CD4-positive, alpha-beta T cell (primary cell): ENCODE results near the gene CFAP52. TPM values are rescaled to one million over a fixed set of nuclear protein-coding genes. Genes with fewer than 3 reads are reported as not detected.

Experiments used
- ATAC-seq: fragments of 200-7000 bp; cut with Tn5 transposase; one replicate; pipeline ENCODE4 v1.10.0; 2022; ENCODE audit warnings: mild to moderate bottlenecking; ENCODE audit not compliant: poor library complexity
- CTCF ChIA-PET: fragments of 350-600 bp; sonication (Branson Sonifier 250); formaldehyde crosslinking; loops from one replicate; lab custom pipeline; 2021; ENCODE audit warnings: antibody characterized with exemption, inconsistent platforms; lab: Charles Lee
- POLR2A ChIA-PET: fragments of 350-600 bp; sonication (Branson Sonifier 250); formaldehyde crosslinking; loops from one replicate; lab custom pipeline; 2021; ENCODE audit warnings: antibody characterized with exemption, inconsistent platforms; lab: Charles Lee
- DNase-seq, 14 experiments: peaks; one replicate each; pipeline ENCODE4 v3.0.0-alpha.2; 2013 to 2020; ENCODE audit warnings: mixed read lengths in 2 of 14
- H3K27ac ChIP-seq, 2 donors: one replicate each; pipeline versions ENCODE4 v1.5.1 to v1.7.0; 2013; ENCODE audit warnings: low read length in 2 of 2, low read depth in 1 of 2, mild to moderate bottlenecking in 1 of 2
- H3K27me3 ChIP-seq, 2 experiments: 1 replicate in 1 of 2; 2 replicates in 1 of 2; pipeline versions ENCODE4 v1.6.1 to v1.7.0; 2013; ENCODE audit warnings: low read length in 2 of 2, control low read depth in 1 of 2, mild to moderate bottlenecking in 1 of 2, moderate library complexity in 1 of 2; ENCODE audit not compliant: insufficient read depth in 2 of 2, control insufficient read depth in 1 of 2
- H3K36me3 ChIP-seq: one replicate; pipeline ENCODE4 v1.6.1; 2013; ENCODE audit warnings: low read length, control low read depth; ENCODE audit not compliant: insufficient read depth
- H3K4me1 ChIP-seq: one replicate; pipeline ENCODE4 v1.6.1; 2013; ENCODE audit warnings: low read length, control low read depth; ENCODE audit not compliant: insufficient read depth
- H3K4me3 ChIP-seq: one replicate; pipeline ENCODE4 v1.5.1; 2013; ENCODE audit warnings: mild to moderate bottlenecking, low read length, moderate library complexity
- H3K9me3 ChIP-seq, 2 experiments: 1 replicate in 1 of 2; 2 replicates in 1 of 2; pipeline versions ENCODE4 v1.6.1 to v1.7.0; 2013; ENCODE audit warnings: low read length in 2 of 2, mild to moderate bottlenecking in 2 of 2, control low read depth in 1 of 2, moderate library complexity in 1 of 2; ENCODE audit not compliant: control insufficient read depth in 1 of 2, insufficient read depth in 1 of 2
- H3K27ac Mint-ChIP-seq: one replicate; pipeline ENCODE4 v1.8.0; 2020; ENCODE audit warnings: mixed read lengths
- H3K27me3 Mint-ChIP-seq: one replicate; pipeline ENCODE4 v1.8.0; 2021; ENCODE audit warnings: mixed read lengths
- H3K36me3 Mint-ChIP-seq: one replicate; pipeline ENCODE4 v1.8.0; 2021; ENCODE audit warnings: low read depth, mixed read lengths
- H3K4me1 Mint-ChIP-seq: one replicate; pipeline ENCODE4 v1.8.0; 2021; ENCODE audit warnings: low read depth, mixed read lengths
- H3K4me3 Mint-ChIP-seq: one replicate; pipeline ENCODE4 v1.8.0; 2020; ENCODE audit warnings: mild to moderate bottlenecking, mixed read lengths
- H3K9me3 Mint-ChIP-seq: one replicate; pipeline ENCODE4 v1.8.0; 2020; ENCODE audit warnings: mixed read lengths
- intact Hi-C, 2 experiments: fragments of 100-400 bp; cut with DNase I in 1 of 2; cut with micrococcal nuclease in 1 of 2; formaldehyde crosslinking; loops; one replicate each; pipeline versions ENCODE4 v1.15.1 to v1.9.0; 2023 to 2025; cut with DNase I, micrococcal nuclease
- total RNA-seq, 174 experiments: library from RNA in 2 of 174; stranded (reverse) in 2 of 174; gene quantifications; one replicate each; pipeline ENCODE4 v1.2.3 and lab custom pipeline; 2021 to 2026
- TF ChIP-seq, protein P1 (sequence below): fragments of 200-600 bp; IDR thresholded peaks from one replicate; pipeline ENCODE4 v1.8.0; 2022; ENCODE audit warnings: antibody characterized with exemption, mild to moderate bottlenecking

The CFAP52 gene
- total RNA-seq, 2 experiments from 2014 or later = not detected

DNA sequence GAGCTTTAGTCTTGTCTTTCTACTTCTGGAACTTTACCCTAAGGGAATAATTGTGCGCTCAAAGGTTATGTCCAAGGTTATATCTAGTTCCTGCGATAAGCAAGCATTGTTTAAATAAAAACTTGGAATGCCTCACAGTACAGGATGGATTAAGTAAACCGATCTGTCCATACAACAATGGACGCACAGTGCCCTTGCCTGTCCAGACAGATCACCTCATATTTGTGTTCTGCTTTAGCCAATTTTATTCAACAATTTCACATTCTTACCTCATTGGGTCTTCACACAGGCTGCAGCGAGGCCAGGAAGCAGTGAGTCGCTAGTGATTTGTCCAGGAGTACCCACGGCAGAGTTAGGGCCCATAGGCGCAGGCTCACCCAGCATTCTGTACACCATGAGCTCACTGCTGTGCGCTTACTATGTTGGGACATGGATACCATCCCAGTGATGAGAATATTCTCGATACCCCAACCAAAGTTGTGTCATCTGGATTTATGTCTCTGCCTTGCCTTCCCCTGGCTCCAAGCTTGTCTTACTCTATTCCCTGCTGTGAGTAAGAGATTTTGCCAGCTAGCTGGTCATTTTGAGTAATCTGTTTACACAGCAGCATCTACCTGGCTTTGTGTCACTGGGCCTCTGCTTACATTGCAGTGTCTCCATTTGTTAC, 108.6 kb downstream of the CFAP52 start:
- intact Hi-C loops = no loop called here
- ChIA-PET CTCF (no interaction called here), POLR2A (no interaction called here)
- H3K27me3 ChIP-seq = no peaks in the 10 kb centered on the region
- Mint-ChIP-seq H3K27me3 (no peaks in the 10 kb centered on the region), H3K4me1 (no peaks in the 10 kb centered on the region), H3K9me3 (peaks cover 1% of the 10 kb centered on the region), H3K4me3 (no peak overlapping the region), H3K27ac (no peak overlapping the region), H3K36me3 (no peaks in the 10 kb centered on the region)
- ATAC-seq (no peak), DNase-seq (no peak)
- peaks cover 0 to 6% of the 10 kb centered on the region in 2 experiments for H3K9me3 ChIP-seq
- no peak overlapping the region for H3K4me3 ChIP-seq
- no peak overlapping the region for H3K27ac ChIP-seq
- H3K36me3 ChIP-seq = no peaks in the 10 kb centered on the region
- TF ChIP-seq, protein P1, sequence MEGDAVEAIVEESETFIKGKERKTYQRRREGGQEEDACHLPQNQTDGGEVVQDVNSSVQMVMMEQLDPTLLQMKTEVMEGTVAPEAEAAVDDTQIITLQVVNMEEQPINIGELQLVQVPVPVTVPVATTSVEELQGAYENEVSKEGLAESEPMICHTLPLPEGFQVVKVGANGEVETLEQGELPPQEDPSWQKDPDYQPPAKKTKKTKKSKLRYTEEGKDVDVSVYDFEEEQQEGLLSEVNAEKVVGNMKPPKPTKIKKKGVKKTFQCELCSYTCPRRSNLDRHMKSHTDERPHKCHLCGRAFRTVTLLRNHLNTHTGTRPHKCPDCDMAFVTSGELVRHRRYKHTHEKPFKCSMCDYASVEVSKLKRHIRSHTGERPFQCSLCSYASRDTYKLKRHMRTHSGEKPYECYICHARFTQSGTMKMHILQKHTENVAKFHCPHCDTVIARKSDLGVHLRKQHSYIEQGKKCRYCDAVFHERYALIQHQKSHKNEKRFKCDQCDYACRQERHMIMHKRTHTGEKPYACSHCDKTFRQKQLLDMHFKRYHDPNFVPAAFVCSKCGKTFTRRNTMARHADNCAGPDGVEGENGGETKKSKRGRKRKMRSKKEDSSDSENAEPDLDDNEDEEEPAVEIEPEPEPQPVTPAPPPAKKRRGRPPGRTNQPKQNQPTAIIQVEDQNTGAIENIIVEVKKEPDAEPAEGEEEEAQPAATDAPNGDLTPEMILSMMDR = no peak
- H3K4me1 ChIP-seq = no peaks in the 10 kb centered on the region

Other genes with a start within 250 kb of the CFAP52 start
- gene STX8, start 822 bp upstream of the CFAP52 start, total RNA-seq = 10 to 100 TPM; 52.2 to 63.2 TPM
- under 1 TPM; 0.08 to 0.17 TPM for gene USP43, start 68.9 kb downstream of the CFAP52 start, total RNA-seq
- not detected for gene DHRS7C, start 214.9 kb downstream of the CFAP52 start, total RNA-seq
- not detected for gene GSG1L2, start 245.4 kb downstream of the CFAP52 start, total RNA-seq
- gene GLP2R, start 249.3 kb downstream of the CFAP52 start, total RNA-seq = not detected